GM19099 (cell line): ENCODE measurements around the gene LSS.

Experiments used
- POLR2A ChIP-seq: IDR thresholded peaks from 3 replicates; pipeline ENCODE4 v1.6.1; 2011; ENCODE audit warnings: low read depth; ENCODE audit not compliant: insufficient read length; ENCODE audit errors: extremely low read depth

The LSS gene

GRCh38 chr21:46151989-46152926 is 76.3 kb downstream of the LSS start:
- TF ChIP-seq POLR2A: no peak

- TF ChIP-seq POLR2A: no peak
These were observed 77.1 kb downstream of the LSS start for GRCh38 chr21:46151261-46151988.

- no peak for TF ChIP-seq POLR2A
These were observed 78.0 kb downstream of the LSS start for GRCh38 chr21:46150491-46151121.

- TF ChIP-seq POLR2A: no peak
These were observed 78.5 kb downstream of the LSS start for GRCh38 chr21:46150073-46150472.

GRCh38 chr21:46149205-46149901 is 79.2 kb downstream of the LSS start:
- TF ChIP-seq POLR2A: no peak

- no peak for TF ChIP-seq POLR2A
These were observed 80.5 kb downstream of the LSS start for GRCh38 chr21:46148106-46148505.

GRCh38 chr21:46146856-46147255 is 81.7 kb downstream of the LSS start:
- TF ChIP-seq POLR2A: no peak

- no peak for TF ChIP-seq POLR2A
These were observed 82.5 kb downstream of the LSS start for GRCh38 chr21:46145840-46146691.

- TF ChIP-seq POLR2A: no peak
These were observed 83.3 kb downstream of the LSS start for GRCh38 chr21:46145159-46145839.

GRCh38 chr21:46144464-46145070 is 84.0 kb downstream of the LSS start:
- no peak for TF ChIP-seq POLR2A

- no peak for TF ChIP-seq POLR2A
These were observed 85.7 kb downstream of the LSS start for GRCh38 chr21:46142582-46143473.
